COLO829 (cell line): ENCODE results near the gene HOXA6.

Experiments
- DNase-seq: peaks from one replicate; pipeline ENCODE4 v3.0.0; 2012; ENCODE audit warnings: low spot score

The HOXA6 gene

GRCh38 chr7:27096768-27097514, 50.6 kb downstream of the HOXA6 start:
- DNase-seq = no peak

DNA sequence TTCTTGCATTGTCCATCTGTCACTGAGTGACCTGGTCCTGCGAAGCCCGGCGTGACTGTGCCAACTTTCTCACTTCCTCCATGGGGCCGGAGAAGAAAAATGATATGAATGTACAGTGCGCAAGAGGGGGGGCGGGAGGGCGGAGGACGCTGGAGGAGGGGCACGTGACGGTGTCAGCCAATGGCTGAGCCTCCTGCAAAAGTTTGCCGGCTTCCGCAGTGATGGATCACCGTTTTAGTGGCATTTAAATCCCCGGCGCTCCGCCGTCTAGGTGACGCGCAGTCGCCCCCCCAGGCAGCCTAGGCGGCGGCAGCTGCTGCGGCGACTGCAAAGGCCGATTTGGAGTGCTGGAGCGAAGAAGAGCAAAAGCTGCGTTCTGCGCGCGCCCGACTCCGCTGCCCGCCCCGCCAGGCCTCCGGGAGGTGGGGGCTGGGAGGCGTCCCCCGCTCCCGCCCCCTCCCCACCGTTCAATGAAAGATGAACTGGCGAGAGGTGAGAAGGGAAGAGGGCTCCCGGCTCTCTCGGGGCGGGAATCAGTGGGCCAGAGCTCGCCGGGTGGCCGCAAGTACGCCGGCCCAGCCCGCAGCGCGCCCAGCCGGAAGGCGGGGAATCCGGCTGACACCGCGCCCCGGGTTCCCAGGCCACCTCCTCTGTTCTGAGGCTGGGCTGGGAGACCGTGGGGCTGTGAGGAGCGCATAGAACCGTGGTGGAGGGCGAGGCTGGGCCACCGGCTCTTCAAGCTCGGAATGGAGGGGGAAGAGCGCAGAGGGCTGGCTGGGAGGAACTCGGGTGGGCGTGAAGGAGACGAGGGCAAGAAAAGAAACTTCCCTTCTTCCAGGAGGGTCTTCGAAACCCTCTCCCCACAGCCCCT, 51.4 kb downstream of the HOXA6 start, which contains the start of gene HOXA1:
HOXA1 (minus strand) TSS at position 104 of the 871 bp plus-strand sequence; CDS start at position 16, 88 bp downstream.
- peak; percentile 96 for DNase-seq
